Measurements from ENCODE around the gene FAM151B. TPM values are rescaled to one million over a fixed set of nuclear protein-coding genes. Genes with fewer than 3 reads are reported as not detected.

The FAM151B gene
- total RNA-seq, 1 donor from 2014 or later = 3.0 TPM

- peaks cover 3% of the 10 kb centered on the region for H3K4me1 Mint-ChIP-seq (ENCODE audit: unreplicated experiment)
- TF ChIP-seq CTCF (conservative IDR thresholded peaks at IDR 0.05) = no peak
- no peak overlapping the region for H3K27ac Mint-ChIP-seq
- no peak for DNase-seq (ENCODE audit: extremely low spot score, unreplicated experiment)
- H3K4me3 Mint-ChIP-seq = peak overlapping the region; percentile 57
- H3K9me3 Mint-ChIP-seq = no peaks in the 10 kb centered on the region
- peaks cover 82% of the 10 kb centered on the region for H3K27me3 Mint-ChIP-seq
- H3K36me3 Mint-ChIP-seq = peaks cover 5% of the 10 kb centered on the region
These were observed 80.4 kb downstream of the FAM151B start for GRCh38 chr5:80568251-80568650.

GRCh38 chr5:80569086-80569960, 81.4 kb downstream of the FAM151B start:
- no peak overlapping the region for H3K27ac Mint-ChIP-seq
- DNase-seq (ENCODE audit: extremely low spot score, unreplicated experiment) = no peak
- peak overlapping the region; percentile 60 for H3K4me3 Mint-ChIP-seq
- no peaks in the 10 kb centered on the region for H3K9me3 Mint-ChIP-seq
- peaks cover 81% of the 10 kb centered on the region for H3K27me3 Mint-ChIP-seq
- H3K36me3 Mint-ChIP-seq = peaks cover 5% of the 10 kb centered on the region
- no peak for TF ChIP-seq CTCF (conservative IDR thresholded peaks at IDR 0.05)
- peaks cover 3% of the 10 kb centered on the region for H3K4me1 Mint-ChIP-seq (ENCODE audit: unreplicated experiment)

- Mint-ChIP-seq H3K4me1 (ENCODE audit: unreplicated experiment) (peaks cover 3% of the 10 kb centered on the region), H3K4me3 (peak within 1 kb of the TSS; percentile 88), H3K27ac (no peak within 1 kb of the TSS), H3K36me3 (peaks cover 5% of the 10 kb centered on the region), H3K27me3 (peaks cover 84% of the 10 kb centered on the region), H3K9me3 (no peaks in the 10 kb centered on the region)
- no peak for DNase-seq (ENCODE audit: extremely low spot score, unreplicated experiment)
- no peak for TF ChIP-seq CTCF (conservative IDR thresholded peaks at IDR 0.05)
These were observed 82.3 kb downstream of the FAM151B start, which contains the start of gene ANKRD34B for GRCh38 chr5:80569961-80570786. Gene ANKRD34B (minus strand): TSS chr5:80570280. CDS start chr5:80560019, 10,261 bp downstream.

GRCh38 chr5:80573062-80573461, 85.2 kb downstream of the FAM151B start:
- DNase-seq (ENCODE audit: extremely low spot score, unreplicated experiment) = no peak
- H3K27me3 Mint-ChIP-seq = peaks cover 84% of the 10 kb centered on the region
- no peak for TF ChIP-seq CTCF (conservative IDR thresholded peaks at IDR 0.05)
- H3K36me3 Mint-ChIP-seq = peaks cover 5% of the 10 kb centered on the region
- no peak overlapping the region for H3K4me3 Mint-ChIP-seq
- H3K4me1 Mint-ChIP-seq (ENCODE audit: unreplicated experiment) = peaks cover 3% of the 10 kb centered on the region
- H3K9me3 Mint-ChIP-seq = no peaks in the 10 kb centered on the region
- H3K27ac Mint-ChIP-seq = no peak overlapping the region

GRCh38 chr5:80576383-80576782, 88.5 kb downstream of the FAM151B start:
- no peak for TF ChIP-seq CTCF (conservative IDR thresholded peaks at IDR 0.05)
- Mint-ChIP-seq H3K27me3 (peaks cover 64% of the 10 kb centered on the region), H3K9me3 (no peaks in the 10 kb centered on the region), H3K4me1 (ENCODE audit: unreplicated experiment) (no peaks in the 10 kb centered on the region), H3K4me3 (no peak overlapping the region), H3K36me3 (peaks cover 5% of the 10 kb centered on the region), H3K27ac (no peak overlapping the region)
- no peak for DNase-seq (ENCODE audit: extremely low spot score, unreplicated experiment)
